ENCODE data around the gene RHNO1.

RHNO1 gene

DNA sequence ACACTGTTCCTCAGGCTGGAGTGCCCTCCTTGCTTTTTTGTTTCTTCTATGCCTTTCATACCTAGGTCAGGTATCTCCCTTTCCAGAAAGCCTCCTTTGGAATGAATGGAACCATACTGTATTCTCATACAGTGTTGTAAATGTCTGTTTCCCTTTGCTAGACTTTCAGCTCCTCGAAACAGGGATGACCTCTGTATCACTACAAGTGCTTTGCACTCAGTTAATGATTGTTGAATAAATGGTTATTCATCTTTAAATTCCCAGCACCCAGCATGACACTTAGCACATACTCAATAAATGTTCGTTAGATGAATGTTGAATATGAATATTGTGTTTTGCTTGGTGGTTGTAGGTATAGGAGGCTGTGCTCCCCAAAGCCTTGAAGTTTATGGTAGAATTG, 7.8 kb downstream of the RHNO1 start:
- no peak overlapping the region for H3K27ac ChIP-seq (ENCODE audit: low read depth, low read length)
- H3K9ac ChIP-seq (ENCODE audit: low read length) = no peak overlapping the region
- H3K9me2 ChIP-seq (replicated peaks; ENCODE audit: insufficient read depth, low read length) = no peaks in the 10 kb centered on the region
- no peaks in the 10 kb centered on the region for H3K9me3 ChIP-seq (ENCODE audit: insufficient read depth, low read length)
- no peak overlapping the region for H2AFZ ChIP-seq (ENCODE audit: low read depth, low read length, severe bottlenecking)
- peaks cover 30% of the 10 kb centered on the region for H3K79me2 ChIP-seq (ENCODE audit: insufficient read depth, low read length)
- H4K20me1 ChIP-seq (ENCODE audit: low read depth, low read length) = no peaks in the 10 kb centered on the region; the same call in 1 of the 2 replicates
- peaks cover 23% of the 10 kb centered on the region for H3F3A ChIP-seq (ENCODE audit: insufficient read depth)
- no peak overlapping the region for H3K4me2 ChIP-seq (ENCODE audit: low read depth, low read length, poor library complexity, severe bottlenecking)
- H3K27me3 ChIP-seq (ENCODE audit: low read length) = no peaks in the 10 kb centered on the region
- no peak for TF ChIP-seq EZH2phosphoT487 (conservative IDR thresholded peaks at IDR 0.05; ENCODE audit: low read length)
- no peak for TF ChIP-seq CTCF (IDR thresholded peaks at IDR 0.05; ENCODE audit: insufficient read depth, low read length, poor library complexity, severe bottlenecking)
- no peak overlapping the region for H3K4me3 ChIP-seq (ENCODE audit: insufficient read depth, low read length, poor library complexity, severe bottlenecking)
- 0 out of 2 replicates have a peak, but pooled peaks cover 2% of the 10 kb centered on the region for H3K36me3 ChIP-seq (ENCODE audit: low read length)

DNA sequence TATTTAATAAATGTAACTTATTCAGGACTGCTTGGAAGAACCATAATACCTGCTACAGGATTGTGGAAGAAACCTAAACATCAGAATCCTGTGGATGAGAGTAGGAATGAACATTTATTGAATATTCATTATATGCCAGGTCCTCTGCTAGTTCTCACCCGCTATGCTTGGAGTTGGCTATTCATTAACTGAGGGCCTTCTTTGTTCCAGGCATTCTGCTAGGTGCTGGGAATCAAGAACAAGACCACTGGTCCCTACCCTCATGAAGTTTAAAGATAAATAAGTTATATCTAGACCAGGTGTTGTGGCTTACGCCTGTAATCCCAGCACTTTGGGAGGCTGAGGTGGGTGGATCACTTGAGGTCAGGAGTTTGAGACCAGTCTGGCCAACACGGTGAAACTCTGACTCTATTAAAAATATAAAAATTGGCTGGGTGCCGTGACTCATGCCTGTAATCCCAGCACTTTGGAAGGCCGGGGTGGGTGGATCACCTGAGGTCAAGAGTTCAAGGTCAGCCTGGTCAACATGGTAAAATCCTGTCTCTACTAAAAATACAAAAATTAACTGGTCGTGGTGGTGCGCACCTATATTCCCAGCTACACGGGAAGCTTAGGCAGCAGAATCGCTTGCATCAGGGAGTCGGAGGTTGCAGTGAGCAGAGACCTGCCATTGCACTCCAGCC, 9.9 kb downstream of the RHNO1 start:
- no peak overlapping the region for H3K4me3 ChIP-seq (ENCODE audit: insufficient read depth, low read length, poor library complexity, severe bottlenecking)
- H3K4me2 ChIP-seq (ENCODE audit: low read depth, low read length, poor library complexity, severe bottlenecking) = no peak overlapping the region
- peaks cover 28% of the 10 kb centered on the region for H3F3A ChIP-seq (ENCODE audit: insufficient read depth)
- H3K9me2 ChIP-seq (replicated peaks; ENCODE audit: insufficient read depth, low read length) = no peaks in the 10 kb centered on the region
- H3K27me3 ChIP-seq (ENCODE audit: low read length) = no peaks in the 10 kb centered on the region
- no peaks in the 10 kb centered on the region for H3K9me3 ChIP-seq (ENCODE audit: insufficient read depth, low read length)
- H3K9ac ChIP-seq (ENCODE audit: low read length) = no peak overlapping the region
- H4K20me1 ChIP-seq (ENCODE audit: low read depth, low read length) = no peaks in the 10 kb centered on the region; the same call in 1 of the 2 replicates
- no peak overlapping the region for H3K27ac ChIP-seq (ENCODE audit: low read depth, low read length)
- H2AFZ ChIP-seq (ENCODE audit: low read depth, low read length, severe bottlenecking) = no peak overlapping the region
- H3K79me2 ChIP-seq (ENCODE audit: insufficient read depth, low read length) = peaks cover 10% of the 10 kb centered on the region
- H3K36me3 ChIP-seq (ENCODE audit: low read length) = 0 out of 2 replicates have a peak, but pooled peaks cover 2% of the 10 kb centered on the region
- no peak for TF ChIP-seq EZH2phosphoT487 (conservative IDR thresholded peaks at IDR 0.05; ENCODE audit: low read length)
- TF ChIP-seq CTCF (IDR thresholded peaks at IDR 0.05; ENCODE audit: insufficient read depth, low read length, poor library complexity, severe bottlenecking) = no peak

DNA sequence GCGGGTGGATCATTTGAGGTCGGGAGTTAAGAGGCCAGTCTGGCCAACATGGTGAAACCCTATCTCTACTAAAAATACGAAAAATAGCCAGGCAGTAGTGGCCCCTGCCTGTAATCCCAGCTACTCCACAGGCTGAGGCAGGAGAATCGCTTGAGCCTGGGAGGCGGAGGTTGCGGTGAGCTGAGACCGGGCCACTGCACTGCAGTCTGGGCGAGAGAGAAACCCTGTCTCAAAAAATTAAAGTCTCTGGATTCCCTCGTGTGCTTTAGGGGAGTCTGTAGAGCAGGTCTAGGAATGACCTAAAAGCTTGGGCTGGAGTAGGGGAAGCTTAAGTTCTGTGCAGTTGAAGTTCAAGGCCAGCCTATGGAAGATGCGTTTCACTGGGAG, 13.0 kb downstream of the RHNO1 start:
- TF ChIP-seq CTCF (IDR thresholded peaks at IDR 0.05; ENCODE audit: insufficient read depth, low read length, poor library complexity, severe bottlenecking) = no peak
- no peak for TF ChIP-seq EZH2phosphoT487 (conservative IDR thresholded peaks at IDR 0.05; ENCODE audit: low read length)
- peak overlapping the region; percentile 54 for H3K27ac ChIP-seq (ENCODE audit: low read depth, low read length)
- H3K4me3 ChIP-seq (ENCODE audit: insufficient read depth, low read length, poor library complexity, severe bottlenecking) = peak overlapping the region; percentile 73

More for the DNA sequence above, 13.0 kb downstream of the RHNO1 start:
- Histone ChIP-seq H4K20me1 (ENCODE audit: low read depth, low read length) (no peaks in the 10 kb centered on the region), H3K9ac (ENCODE audit: low read length) (peak overlapping the region; percentile 77), H3K27me3 (ENCODE audit: low read length) (no peaks in the 10 kb centered on the region), H3K79me2 (ENCODE audit: insufficient read depth, low read length) (no peaks in the 10 kb centered on the region; the same call in 1 of the 2 replicates), H2AFZ (ENCODE audit: low read depth, low read length, severe bottlenecking) (peak overlapping the region; percentile 96), H3K9me2 (replicated peaks; ENCODE audit: insufficient read depth, low read length) (no peaks in the 10 kb centered on the region), H3K36me3 (ENCODE audit: low read length) (0 out of 2 replicates have a peak, but pooled peaks cover 2% of the 10 kb centered on the region), H3F3A (ENCODE audit: insufficient read depth) (peaks cover 30% of the 10 kb centered on the region), H3K4me2 (ENCODE audit: low read depth, low read length, poor library complexity, severe bottlenecking) (peak overlapping the region; percentile 82), H3K9me3 (ENCODE audit: insufficient read depth, low read length) (no peaks in the 10 kb centered on the region)

Data from SU-DHL-6 (cell line).